Stimulated activated CD4-positive, alpha-beta T cell treated with anti-CD3 and anti-CD28 coated beads, Interleukin-2, amount 100 ng/mL, for 24 hours (primary cell): Measurements from ENCODE around the gene TMEM178A.

Experiments used
- DNase-seq, 2 donors: peaks; one replicate each; pipeline ENCODE4 v3.0.0-alpha.2; 2020

The TMEM178A gene

DNA sequence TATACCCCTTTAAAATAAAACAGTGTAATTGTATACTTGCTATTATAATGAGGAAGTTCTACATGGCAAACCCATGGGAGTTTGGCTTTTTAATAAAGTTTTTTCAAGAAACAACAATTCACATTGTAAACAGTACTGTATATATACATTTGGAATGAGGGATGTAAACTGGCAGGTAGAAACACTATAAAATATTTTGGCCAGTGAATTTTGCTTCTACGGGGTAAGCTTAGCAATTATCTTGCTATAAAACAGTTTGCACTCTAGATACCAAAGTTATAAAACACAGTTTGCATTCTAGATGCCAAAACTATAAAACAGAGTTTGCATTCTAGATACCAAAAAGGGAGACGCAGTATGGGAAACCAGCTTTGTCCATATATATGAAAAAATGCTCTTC, 96.7 kb downstream of the TMEM178A start:
- DNase-seq: no peak
